ENCODE results near the gene RPS17. TPM values are rescaled to one million over a fixed set of nuclear protein-coding genes. Genes with fewer than 3 reads are reported as not detected.
A peak's percentile ranks its signal among the peaks of the same experiment; 100 is the strongest.

RPS17 gene
- total and polyA plus RNA-seq, 8 donors: 751 to 2,243 (median 1,194) TPM

DNA sequence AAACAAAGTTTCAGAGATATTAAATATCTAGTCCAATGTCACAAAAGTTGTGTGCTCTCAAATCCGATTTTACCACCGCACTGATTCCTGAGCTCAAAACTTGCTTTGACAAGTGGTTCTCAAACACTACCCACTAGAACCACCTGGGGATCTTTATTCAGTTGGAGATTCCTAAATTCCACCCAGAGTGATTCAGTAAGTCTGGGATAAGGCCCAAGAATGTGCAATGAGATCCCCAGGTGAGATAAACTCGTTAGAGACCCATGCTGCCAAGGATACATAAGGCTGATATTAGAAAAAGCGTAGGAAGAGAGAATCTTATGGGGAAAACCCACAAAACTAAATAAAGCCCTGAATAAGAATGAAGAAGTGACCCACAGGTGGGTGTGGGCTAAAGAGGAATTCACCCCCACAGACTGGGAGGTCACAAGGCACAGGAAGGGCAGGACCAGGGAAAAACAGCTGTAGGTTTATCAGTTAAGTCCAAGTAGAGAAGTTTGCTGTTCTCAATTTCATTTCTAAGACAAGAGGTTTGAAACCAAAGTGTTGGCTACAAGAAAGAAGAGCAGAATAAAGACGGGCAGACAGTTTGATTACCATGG, 11.5 kb upstream of the RPS17 start:
- no peak for DNase-seq
- H3K27ac ChIP-seq: no peak overlapping the region
- no peaks in the 10 kb centered on the region for H3K36me3 ChIP-seq
- intact Hi-C loops (cut with DNase I): no loop called here
- H3K27me3 ChIP-seq: no peaks in the 10 kb centered on the region
- ATAC-seq: peak in 1 of 4 donors; percentile 44
- TF ChIP-seq, protein P1, sequence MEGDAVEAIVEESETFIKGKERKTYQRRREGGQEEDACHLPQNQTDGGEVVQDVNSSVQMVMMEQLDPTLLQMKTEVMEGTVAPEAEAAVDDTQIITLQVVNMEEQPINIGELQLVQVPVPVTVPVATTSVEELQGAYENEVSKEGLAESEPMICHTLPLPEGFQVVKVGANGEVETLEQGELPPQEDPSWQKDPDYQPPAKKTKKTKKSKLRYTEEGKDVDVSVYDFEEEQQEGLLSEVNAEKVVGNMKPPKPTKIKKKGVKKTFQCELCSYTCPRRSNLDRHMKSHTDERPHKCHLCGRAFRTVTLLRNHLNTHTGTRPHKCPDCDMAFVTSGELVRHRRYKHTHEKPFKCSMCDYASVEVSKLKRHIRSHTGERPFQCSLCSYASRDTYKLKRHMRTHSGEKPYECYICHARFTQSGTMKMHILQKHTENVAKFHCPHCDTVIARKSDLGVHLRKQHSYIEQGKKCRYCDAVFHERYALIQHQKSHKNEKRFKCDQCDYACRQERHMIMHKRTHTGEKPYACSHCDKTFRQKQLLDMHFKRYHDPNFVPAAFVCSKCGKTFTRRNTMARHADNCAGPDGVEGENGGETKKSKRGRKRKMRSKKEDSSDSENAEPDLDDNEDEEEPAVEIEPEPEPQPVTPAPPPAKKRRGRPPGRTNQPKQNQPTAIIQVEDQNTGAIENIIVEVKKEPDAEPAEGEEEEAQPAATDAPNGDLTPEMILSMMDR (IDR thresholded peaks at IDR 0.05): no peak
- H3K4me3 ChIP-seq: no peak overlapping the region
- H3K4me1 ChIP-seq: no peaks in the 10 kb centered on the region
- no peak for FAIRE-seq
- no peaks in the 10 kb centered on the region for H3K9me3 ChIP-seq
- WGBS, 2 donors: 68 to 69% methylated on average over 5 of the region's 5 CpGs

DNA sequence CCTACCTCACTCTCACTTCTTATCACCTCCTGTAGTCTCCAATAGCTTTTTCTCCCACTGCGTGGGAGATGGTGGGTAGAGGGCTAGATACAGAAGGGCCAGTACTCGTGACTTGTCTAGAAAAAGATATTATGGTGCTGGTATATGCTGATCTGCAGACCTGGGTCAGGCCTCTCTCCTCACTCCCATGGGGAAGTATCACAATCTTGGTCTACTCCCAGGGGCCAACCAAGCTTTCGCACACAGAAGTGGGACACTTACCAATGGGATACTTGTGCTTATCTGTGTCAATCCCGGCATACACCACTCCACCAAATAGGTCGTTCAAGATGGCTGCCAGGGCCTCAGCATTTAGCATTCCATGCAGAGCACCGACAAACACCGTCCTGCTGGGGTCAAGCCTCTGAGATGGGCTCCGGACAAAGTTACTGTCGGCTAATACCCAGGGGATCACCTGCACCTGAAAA, 9.0 kb upstream of the RPS17 start:
- DNase-seq (no peak), FAIRE-seq (no peak), ATAC-seq (no peak)
- no peaks in the 10 kb centered on the region for H3K27me3 ChIP-seq
- H3K4me3 ChIP-seq: no peak overlapping the region
- intact Hi-C loops (cut with DNase I): no loop called here
- H3K4me1 ChIP-seq: no peaks in the 10 kb centered on the region
- H3K36me3 ChIP-seq: no peaks in the 10 kb centered on the region
- H3K9me3 ChIP-seq: no peaks in the 10 kb centered on the region
- TF ChIP-seq, protein P1 (IDR thresholded peaks at IDR 0.05): no peak
- no peak overlapping the region for H3K27ac ChIP-seq
- WGBS, 2 donors: 85 to 89% methylated on average over 9 of the region's 9 CpGs

DNA sequence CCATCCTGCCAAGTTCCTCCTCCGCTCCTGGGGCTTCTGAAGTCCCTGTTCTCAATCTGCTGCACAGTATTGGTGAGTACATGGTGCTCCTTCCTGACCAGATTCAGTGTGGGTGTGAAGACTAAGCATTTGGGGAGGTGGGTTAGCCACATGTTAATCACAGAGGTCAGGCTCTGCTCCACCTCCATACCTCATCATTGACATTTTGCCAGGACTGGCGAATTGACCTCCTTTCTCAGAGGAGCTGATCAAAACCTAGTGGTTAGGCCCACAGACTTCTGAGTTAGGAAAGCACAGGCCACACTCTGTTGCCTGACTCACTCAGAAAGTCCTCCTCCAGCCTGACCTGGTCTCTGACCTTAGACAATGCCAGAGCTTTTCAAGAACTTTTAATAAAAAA, 8.4 kb upstream of the RPS17 start:
- TF ChIP-seq, protein P1 (IDR thresholded peaks at IDR 0.05): no peak
- Histone ChIP-seq H3K4me1 (no peaks in the 10 kb centered on the region), H3K9me3 (no peaks in the 10 kb centered on the region), H3K27me3 (no peaks in the 10 kb centered on the region), H3K36me3 (no peaks in the 10 kb centered on the region), H3K27ac (no peak overlapping the region), H3K4me3 (no peak overlapping the region)
- intact Hi-C loops (cut with DNase I): no loop called here
- 76 to 82% methylated on average over 2 of the region's 2 CpGs for WGBS, 2 donors
- DNase-seq (no peak), FAIRE-seq (no peak), ATAC-seq (no peak)

- no peaks in the 10 kb centered on the region for H3K9me3 ChIP-seq
- FAIRE-seq (no peak), ATAC-seq (no peak), DNase-seq (no peak)
- no peaks in the 10 kb centered on the region for H3K27me3 ChIP-seq
- H3K4me3 ChIP-seq: no peak overlapping the region
- intact Hi-C loops (cut with DNase I): no loop called here
- WGBS, 2 donors: 56 to 69% methylated on average over 6 of the region's 6 CpGs
- H3K27ac ChIP-seq: no peak overlapping the region
- peaks cover 0 to 4% (median 0%) of the 10 kb centered on the region in 3 donors for H3K4me1 ChIP-seq
- no peaks in the 10 kb centered on the region for H3K36me3 ChIP-seq
- TF ChIP-seq, protein P1 (IDR thresholded peaks at IDR 0.05): no peak
Measured at GRCh38 chr15:82545478-82545877, 5.2 kb upstream of the RPS17 start.

- DNase-seq: no peak
- no peak for ATAC-seq
- H3K4me3 ChIP-seq: no peak overlapping the region
- 26 to 46% methylated on average over 3 of the region's 3 CpGs for WGBS, 2 donors
- H3K27ac ChIP-seq: no peak overlapping the region
- no peak for FAIRE-seq
- H3K36me3 ChIP-seq: no peaks in the 10 kb centered on the region
- H3K27me3 ChIP-seq: no peaks in the 10 kb centered on the region
- TF ChIP-seq, protein P1 (IDR thresholded peaks at IDR 0.05): no peak
- no peaks in the 10 kb centered on the region for H3K9me3 ChIP-seq
- intact Hi-C loops (cut with DNase I): no loop called here
- H3K4me1 ChIP-seq: peaks cover 0 to 4% (median 0%) of the 10 kb centered on the region in 3 donors
Measured at GRCh38 chr15:82545002-82545401, 4.7 kb upstream of the RPS17 start.
